H1 (cell line): ENCODE data around the gene PLEKHM3.

Experiments used
- CTCF ChIP-seq, 3 experiments: IDR thresholded peaks; 1 replicate in 2 of 3; 2 replicates in 1 of 3; pipeline versions ENCODE4 v1.5.1 to v1.6.1; 2011; ENCODE audit warnings: low read length in 3 of 3, mild to moderate bottlenecking in 3 of 3, inconsistent platforms in 2 of 3, low read depth in 1 of 3, moderate library complexity in 1 of 3; ENCODE audit not compliant: insufficient read depth in 1 of 3; ENCODE audit errors: control extremely low read depth in 1 of 3
- EGR1 ChIP-seq: IDR thresholded peaks from 2 replicates; pipeline ENCODE4 v1.6.1; 2011; ENCODE audit warnings: low read depth, low read length, borderline replicate concordance
- GTF2F1 ChIP-seq: IDR thresholded peaks from 2 replicates; pipeline ENCODE4 v1.6.1; 2012; ENCODE audit warnings: low read depth, low read length, improper control_type of control experiment, borderline replicate concordance
- POLR2AphosphoS5 ChIP-seq: IDR thresholded peaks from 2 replicates; pipeline ENCODE4 v1.6.1; 2011; ENCODE audit warnings: low read depth, low read length
- RAD21 ChIP-seq, 2 experiments: IDR thresholded peaks in 1 of 2; conservative IDR thresholded peaks in 1 of 2; 2 replicates each; pipeline ENCODE4 v1.6.1; 2011; ENCODE audit warnings: low read depth in 2 of 2, low read length in 2 of 2, improper control_type of control experiment in 1 of 2, inconsistent platforms in 1 of 2, mild to moderate bottlenecking in 1 of 2, moderate library complexity in 1 of 2
- RFX5 ChIP-seq: IDR thresholded peaks from 2 replicates; pipeline ENCODE4 v1.6.1; 2011; ENCODE audit warnings: low read depth, low read length, improper control_type of control experiment, borderline replicate concordance
- SP2 ChIP-seq: IDR thresholded peaks from 2 replicates; pipeline ENCODE4 v1.6.1; 2012; ENCODE audit warnings: mild to moderate bottlenecking, low read length, inconsistent platforms
- TEAD4 ChIP-seq: IDR thresholded peaks from 2 replicates; pipeline ENCODE4 v1.6.1; 2012; ENCODE audit warnings: low read depth, low read length, inconsistent platforms, mixed read lengths
- YY1 ChIP-seq: IDR thresholded peaks from 2 replicates; pipeline ENCODE4 v1.6.1; 2011; ENCODE audit warnings: low read depth, mild to moderate bottlenecking, low read length
- ZNF274 ChIP-seq: IDR thresholded peaks from 2 replicates; pipeline ENCODE4 v1.7.0; 2012; ENCODE audit warnings: low read length, borderline replicate concordance; ENCODE audit errors: extremely low read depth
- TF ChIP-seq, protein P1 (sequence below): IDR thresholded peaks from 2 replicates; pipeline ENCODE4 v1.6.1; 2012; ENCODE audit warnings: low read length, inconsistent platforms
- TF ChIP-seq, protein P2 (sequence below): IDR thresholded peaks from 2 replicates; pipeline ENCODE4 v1.6.1; 2011; ENCODE audit warnings: low read length, improper control_type of control experiment

- no peak for TF ChIP-seq SP2
- no peak for TF ChIP-seq CTCF (IDR thresholded peaks at IDR 0.05; ENCODE audit: control extremely low read depth in 1 of 3, insufficient read depth in 1 of 3, low read depth in 1 of 3, low read length in 3 of 3)
- TF ChIP-seq ZNF274 = no peak
- no peak for TF ChIP-seq RFX5
- TF ChIP-seq RAD21 (IDR thresholded peaks at IDR 0.05 in 1 of 2, conservative IDR thresholded peaks at IDR 0.05 in 1 of 2; ENCODE audit: low read depth in 2 of 2, low read length in 2 of 2) = no peak
- TF ChIP-seq EGR1 = no peak
- TF ChIP-seq TEAD4 = no peak
- TF ChIP-seq, protein P1, sequence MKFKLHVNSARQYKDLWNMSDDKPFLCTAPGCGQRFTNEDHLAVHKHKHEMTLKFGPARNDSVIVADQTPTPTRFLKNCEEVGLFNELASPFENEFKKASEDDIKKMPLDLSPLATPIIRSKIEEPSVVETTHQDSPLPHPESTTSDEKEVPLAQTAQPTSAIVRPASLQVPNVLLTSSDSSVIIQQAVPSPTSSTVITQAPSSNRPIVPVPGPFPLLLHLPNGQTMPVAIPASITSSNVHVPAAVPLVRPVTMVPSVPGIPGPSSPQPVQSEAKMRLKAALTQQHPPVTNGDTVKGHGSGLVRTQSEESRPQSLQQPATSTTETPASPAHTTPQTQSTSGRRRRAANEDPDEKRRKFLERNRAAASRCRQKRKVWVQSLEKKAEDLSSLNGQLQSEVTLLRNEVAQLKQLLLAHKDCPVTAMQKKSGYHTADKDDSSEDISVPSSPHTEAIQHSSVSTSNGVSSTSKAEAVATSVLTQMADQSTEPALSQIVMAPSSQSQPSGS = no peak
- TF ChIP-seq, protein P2, sequence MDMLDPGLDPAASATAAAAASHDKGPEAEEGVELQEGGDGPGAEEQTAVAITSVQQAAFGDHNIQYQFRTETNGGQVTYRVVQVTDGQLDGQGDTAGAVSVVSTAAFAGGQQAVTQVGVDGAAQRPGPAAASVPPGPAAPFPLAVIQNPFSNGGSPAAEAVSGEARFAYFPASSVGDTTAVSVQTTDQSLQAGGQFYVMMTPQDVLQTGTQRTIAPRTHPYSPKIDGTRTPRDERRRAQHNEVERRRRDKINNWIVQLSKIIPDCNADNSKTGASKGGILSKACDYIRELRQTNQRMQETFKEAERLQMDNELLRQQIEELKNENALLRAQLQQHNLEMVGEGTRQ = no peak
- TF ChIP-seq GTF2F1 = no peak
- TF ChIP-seq POLR2AphosphoS5 = no peak
- no peak for TF ChIP-seq YY1
These were observed 88.1 kb downstream of the PLEKHM3 start for GRCh38 chr2:207937253-207937652.
